Neuronal stem cell (in vitro differentiated cells): ENCODE measurements around the gene MED12L.
A peak's percentile ranks its signal among the peaks of the same experiment; 100 is the strongest.

Experiments
- DNase-seq: peaks from one replicate; pipeline ENCODE4 v3.0.0-alpha.2; 2013; ENCODE audit warnings: low spot score
- H2AFZ ChIP-seq: one replicate; pipeline ENCODE4 v1.6.1; 2013; ENCODE audit warnings: mild to moderate bottlenecking, low read length, inconsistent platforms
- H2AK5ac ChIP-seq: 2 replicates; pipeline ENCODE4 v1.6.1; 2013; ENCODE audit warnings: low read depth, mild to moderate bottlenecking, inconsistent platforms, low read length, moderate library complexity, mixed read lengths
- H2BK120ac ChIP-seq: 2 replicates; pipeline ENCODE4 v1.6.1; 2013; ENCODE audit warnings: low read depth, mild to moderate bottlenecking, inconsistent platforms, low read length, moderate library complexity, mixed read lengths
- H2BK12ac ChIP-seq: one replicate; pipeline ENCODE4 v1.6.1; 2013; ENCODE audit warnings: low read length, inconsistent platforms
- H2BK15ac ChIP-seq: 2 replicates; pipeline ENCODE4 v1.6.1; 2013; ENCODE audit warnings: mild to moderate bottlenecking, low read length, inconsistent platforms, mixed read lengths
- H2BK5ac ChIP-seq: one replicate; pipeline ENCODE4 v1.6.1; 2013; ENCODE audit warnings: inconsistent platforms, mild to moderate bottlenecking, low read length, moderate library complexity
- H3K14ac ChIP-seq: one replicate; pipeline ENCODE4 v1.6.1; 2013; ENCODE audit warnings: low read length, inconsistent platforms
- H3K18ac ChIP-seq: 2 replicates; pipeline ENCODE4 v1.6.1; 2013; ENCODE audit warnings: low read length, inconsistent platforms
- H3K23ac ChIP-seq: 2 replicates; pipeline ENCODE4 v1.6.1; 2013; ENCODE audit warnings: low read depth, mild to moderate bottlenecking, mixed read lengths, low read length, inconsistent platforms; ENCODE audit not compliant: poor library complexity
- H3K27ac ChIP-seq: replicated peaks from 3 replicates; pipeline ENCODE4 v1.5.1; 2013; ENCODE audit warnings: low read length, inconsistent platforms
- H3K27me3 ChIP-seq, 3 experiments: 2 replicates each; pipeline ENCODE4 v1.6.1; 2013; ENCODE audit warnings: low read length in 3 of 3, mild to moderate bottlenecking in 2 of 3, inconsistent platforms in 1 of 3, low read depth in 1 of 3, mixed read lengths in 1 of 3, moderate library complexity in 1 of 3; ENCODE audit not compliant: control insufficient read depth in 3 of 3, insufficient read depth in 3 of 3
- H3K36me3 ChIP-seq, 2 donors: replicated peaks in 1 of 2; 2 replicates each; pipeline ENCODE4 v1.6.1; 2013; ENCODE audit warnings: low read length in 2 of 2; ENCODE audit not compliant: control insufficient read depth in 2 of 2, insufficient read depth in 2 of 2
- H3K4ac ChIP-seq: 2 replicates; pipeline ENCODE4 v1.6.1; 2013; ENCODE audit warnings: inconsistent platforms, mild to moderate bottlenecking, low read length, moderate library complexity
- H3K4me1 ChIP-seq, 2 donors: 1 replicate in 1 of 2; 2 replicates in 1 of 2; pipeline ENCODE4 v1.6.1; 2013; ENCODE audit warnings: low read length in 2 of 2, low read depth in 1 of 2; ENCODE audit not compliant: control insufficient read depth in 2 of 2, insufficient read depth in 1 of 2
- H3K4me2 ChIP-seq: one replicate; pipeline ENCODE4 v1.6.1; 2013; ENCODE audit warnings: mild to moderate bottlenecking, low read length, inconsistent platforms; ENCODE audit not compliant: insufficient read depth, poor library complexity, severe bottlenecking
- H3K4me3 ChIP-seq, 2 donors: 2 replicates each; pipeline ENCODE4 v1.5.1; 2013; ENCODE audit warnings: low read length in 2 of 2, mild to moderate bottlenecking in 2 of 2, inconsistent platforms in 1 of 2, moderate library complexity in 1 of 2
- H3K79me1 ChIP-seq: one replicate; pipeline ENCODE4 v1.6.1; 2013; ENCODE audit warnings: low read depth, mild to moderate bottlenecking, inconsistent platforms, low read length, moderate library complexity
- H3K9ac ChIP-seq: one replicate; pipeline ENCODE4 v1.6.1; 2013; ENCODE audit warnings: mild to moderate bottlenecking, low read depth, low read length, inconsistent platforms; ENCODE audit not compliant: poor library complexity
- H3K9me3 ChIP-seq, 2 donors: replicated peaks in 1 of 2; 2 replicates each; pipeline versions ENCODE3 to v1.6.1; 2013; ENCODE audit warnings: low read length in 2 of 2, mild to moderate bottlenecking in 2 of 2, inconsistent platforms in 1 of 2, low read depth in 1 of 2, mixed read lengths in 1 of 2, moderate library complexity in 1 of 2; ENCODE audit not compliant: control insufficient read depth in 2 of 2, insufficient read depth in 1 of 2
- H4K8ac ChIP-seq: one replicate; pipeline ENCODE4 v1.6.1; 2013; ENCODE audit warnings: low read depth, mild to moderate bottlenecking, inconsistent platforms, low read length, moderate library complexity
- H4K91ac ChIP-seq: one replicate; pipeline ENCODE4 v1.6.1; 2013; ENCODE audit warnings: low read length, low read depth, mild to moderate bottlenecking, inconsistent platforms; ENCODE audit not compliant: poor library complexity
- WGBS, 2 donors: extraction: QIAGEN DNeasy Blood & Tissue Kit; methylation state at CpG; one replicate each; pipeline ENCODE4 v1.1.7; 2013; ENCODE audit warnings: missing lambda C conversion rate in 2 of 2, mixed read lengths in 1 of 2; ENCODE audit not compliant: insufficient read length in 2 of 2, insufficient replicate concordance in 1 of 2; ENCODE audit errors: extremely low coverage in 2 of 2; 5-methylcytosine and 5-hydroxymethylcytosine counted together

The MED12L gene

DNA sequence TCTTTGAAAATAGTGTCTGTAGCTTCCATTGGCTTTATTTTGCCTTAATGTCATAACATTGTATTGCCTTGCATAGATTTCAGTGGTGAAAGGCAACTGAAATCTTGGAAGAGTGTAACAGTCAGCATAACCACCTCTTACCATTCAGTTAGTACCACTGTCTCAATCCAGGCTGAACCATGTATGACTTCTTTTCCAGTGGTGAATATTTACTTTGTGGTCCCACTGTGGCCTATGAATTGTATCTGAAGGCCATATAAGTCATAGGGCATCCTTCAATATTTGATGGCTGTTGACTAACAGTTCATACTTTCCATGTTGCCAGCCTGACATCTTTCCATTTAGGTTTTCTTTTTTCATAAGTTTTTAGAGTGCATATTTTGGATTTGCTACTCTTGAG, 38.4 kb downstream of the MED12L start:
- DNase-seq: no peak
- H3K27ac ChIP-seq: no peak overlapping the region
- H3K9me3 ChIP-seq: no peaks in the 10 kb centered on the region
- no peak overlapping the region for H3K4ac ChIP-seq
- H3K9ac ChIP-seq: no peak overlapping the region
- H2BK12ac ChIP-seq: no peak overlapping the region
- no peak overlapping the region for H3K23ac ChIP-seq
- H4K8ac ChIP-seq: no peak overlapping the region
- no peak overlapping the region for H3K18ac ChIP-seq
- no peak overlapping the region for H4K91ac ChIP-seq
- no peak overlapping the region for H3K4me3 ChIP-seq
- no peak overlapping the region for H2AFZ ChIP-seq
- H3K27me3 ChIP-seq: no peaks in the 10 kb centered on the region
- H3K36me3 ChIP-seq: peaks cover 3 to 5% of the 10 kb centered on the region in 2 donors
- no peaks in the 10 kb centered on the region for H3K79me1 ChIP-seq
- H3K4me2 ChIP-seq: no peak overlapping the region
- H2BK5ac ChIP-seq: no peak overlapping the region
- H2BK120ac ChIP-seq: no peak overlapping the region
- H2AK5ac ChIP-seq: no peak overlapping the region
- no peak overlapping the region for H2BK15ac ChIP-seq
- H3K4me1 ChIP-seq: no peaks in the 10 kb centered on the region
- no peak overlapping the region for H3K14ac ChIP-seq

DNA sequence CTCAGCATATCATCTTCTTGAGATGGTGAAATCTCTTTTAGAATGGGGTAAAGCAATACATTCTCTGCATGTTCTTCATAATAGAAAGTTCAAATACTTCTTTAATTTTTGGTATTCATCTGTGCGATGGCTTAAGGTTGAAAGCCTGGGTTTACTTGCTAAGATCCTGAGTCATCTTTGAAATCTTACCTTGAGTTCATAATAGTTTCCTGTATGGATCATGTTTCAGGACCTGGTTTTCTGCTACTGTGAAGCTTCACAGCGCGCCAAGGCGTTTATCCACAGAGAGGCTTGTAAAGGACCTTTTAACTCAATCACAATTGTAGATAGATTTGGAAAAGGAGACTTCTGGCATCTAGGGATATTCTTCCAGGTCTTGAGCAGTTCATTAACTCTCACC, 39.0 kb downstream of the MED12L start:
- H3K4ac ChIP-seq: no peak overlapping the region
- H3K27ac ChIP-seq: no peak overlapping the region
- H2AFZ ChIP-seq: no peak overlapping the region
- H3K23ac ChIP-seq: no peak overlapping the region
- H4K8ac ChIP-seq: no peak overlapping the region
- H3K27me3 ChIP-seq: no peaks in the 10 kb centered on the region
- H3K4me1 ChIP-seq: no peaks in the 10 kb centered on the region
- H3K36me3 ChIP-seq: peaks cover 3 to 5% of the 10 kb centered on the region in 2 donors
- H3K9ac ChIP-seq: no peak overlapping the region
- H3K79me1 ChIP-seq: no peaks in the 10 kb centered on the region
- no peak overlapping the region for H4K91ac ChIP-seq
- no peak overlapping the region for H2BK120ac ChIP-seq
- H2BK15ac ChIP-seq: no peak overlapping the region
- no CpG with 5 or more reads among the region's 4 CpGs for WGBS, 2 donors
- no peak overlapping the region for H3K14ac ChIP-seq
- no peak overlapping the region for H2AK5ac ChIP-seq
- H3K18ac ChIP-seq: no peak overlapping the region
- DNase-seq: no peak
- no peak overlapping the region for H2BK12ac ChIP-seq
- no peak overlapping the region for H3K4me3 ChIP-seq
- no peak overlapping the region for H3K4me2 ChIP-seq
- no peak overlapping the region for H2BK5ac ChIP-seq
- H3K9me3 ChIP-seq: no peaks in the 10 kb centered on the region

DNA sequence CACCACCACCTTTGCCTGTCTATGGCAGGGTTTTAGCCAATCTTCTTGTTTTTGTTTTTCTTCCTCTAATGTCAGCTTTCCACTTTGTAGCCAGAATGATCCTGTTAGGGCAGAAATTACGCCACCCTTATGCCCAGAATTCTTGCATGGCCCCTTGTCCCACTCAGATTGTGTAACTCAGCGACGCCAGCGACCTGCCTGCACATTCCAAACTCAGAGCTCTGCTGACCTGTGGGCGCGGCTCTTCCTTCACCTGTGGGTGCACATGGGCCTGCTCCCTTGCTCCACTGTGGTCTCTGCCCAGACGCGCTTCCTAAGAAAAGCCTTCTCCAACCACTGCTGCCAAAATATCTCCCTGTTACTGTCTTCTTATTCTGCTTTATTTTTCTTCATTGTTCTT, 45.0 kb downstream of the MED12L start:
- no peaks in the 10 kb centered on the region for H3K9me3 ChIP-seq
- H3K79me1 ChIP-seq: no peaks in the 10 kb centered on the region
- H4K91ac ChIP-seq: no peak overlapping the region
- peak overlapping the region in 1 of 2 donors; percentile 20 for H3K4me3 ChIP-seq
- H2AFZ ChIP-seq: no peak overlapping the region
- no peak overlapping the region for H3K4me2 ChIP-seq
- H3K36me3 ChIP-seq: peaks cover 5 to 9% of the 10 kb centered on the region in 2 donors
- H3K18ac ChIP-seq: no peak overlapping the region
- no peak overlapping the region for H3K23ac ChIP-seq
- H3K27ac ChIP-seq: no peak overlapping the region
- no peak overlapping the region for H3K14ac ChIP-seq
- H2AK5ac ChIP-seq: no peak overlapping the region
- no peak overlapping the region for H2BK15ac ChIP-seq
- no peaks in the 10 kb centered on the region for H3K27me3 ChIP-seq
- H3K4me1 ChIP-seq: peaks cover 0 to under 1% of the 10 kb centered on the region in 2 donors
- no peak overlapping the region for H2BK5ac ChIP-seq
- H4K8ac ChIP-seq: no peak overlapping the region
- no peak overlapping the region for H2BK120ac ChIP-seq
- no peak overlapping the region for H2BK12ac ChIP-seq
- no peak for DNase-seq
- no peak overlapping the region for H3K4ac ChIP-seq
- no peak overlapping the region for H3K9ac ChIP-seq
- WGBS, 2 donors: no CpG with 5 or more reads among the region's 8 CpGs

DNA sequence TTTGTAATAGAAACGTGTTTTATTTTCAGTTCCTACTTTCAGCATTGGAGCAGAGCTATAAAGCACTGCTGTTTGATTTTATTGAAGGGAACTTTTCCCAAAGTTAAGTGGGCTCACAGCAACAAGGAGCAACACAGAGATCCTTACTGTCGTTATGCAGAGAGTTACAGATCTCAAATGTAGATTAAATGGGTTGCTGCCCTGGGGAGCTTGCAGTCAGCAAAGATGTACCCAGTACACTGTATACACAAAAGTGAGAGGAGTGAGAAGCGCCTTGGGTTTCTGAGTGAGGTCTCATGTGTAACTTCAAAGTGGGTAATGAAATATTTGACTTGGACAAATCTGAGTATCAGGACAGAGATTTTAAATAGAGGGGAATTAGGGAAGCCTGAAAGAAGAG, 47.7 kb downstream of the MED12L start:
- H2BK15ac ChIP-seq: no peak overlapping the region
- no peak overlapping the region for H4K8ac ChIP-seq

More for the DNA sequence above, 47.7 kb downstream of the MED12L start:
- no peak overlapping the region for H2BK120ac ChIP-seq
- H3K18ac ChIP-seq: no peak overlapping the region
- H3K4ac ChIP-seq: no peak overlapping the region
- no peak overlapping the region for H2BK12ac ChIP-seq
- H3K9ac ChIP-seq: no peak overlapping the region
- H3K14ac ChIP-seq: no peak overlapping the region
- H3K79me1 ChIP-seq: no peaks in the 10 kb centered on the region
- H3K27ac ChIP-seq: no peak overlapping the region
- H4K91ac ChIP-seq: no peak overlapping the region
- H3K4me2 ChIP-seq: no peak overlapping the region
- H3K4me1 ChIP-seq: peaks cover 0 to 2% of the 10 kb centered on the region in 2 donors
- H2AK5ac ChIP-seq: no peak overlapping the region
- H3K23ac ChIP-seq: no peak overlapping the region
- no peak overlapping the region for H2AFZ ChIP-seq
- H3K36me3 ChIP-seq: peaks cover 5 to 8% of the 10 kb centered on the region in 2 donors
- peaks cover 0 to 3% of the 10 kb centered on the region in 2 donors for H3K9me3 ChIP-seq
- WGBS, 2 donors: no CpG with 5 or more reads among the region's 3 CpGs
- no peak overlapping the region for H3K4me3 ChIP-seq
- no peak for DNase-seq
- no peaks in the 10 kb centered on the region for H3K27me3 ChIP-seq
- H2BK5ac ChIP-seq: no peak overlapping the region
